Activated T-cell treated with anti-CD3 and anti-CD28 coated beads for 24 hours (primary cell): ENCODE data around the gene POLL.
A peak's percentile ranks its signal among the peaks of the same experiment; 100 is the strongest.
"Not testable (repeated sequence)": the region's sequence is repeated elsewhere in the genome, so short reads cannot be mapped to it uniquely, and the experiment has no call there.

Source experiments
- DNase-seq: peaks from one replicate; pipeline ENCODE4 v3.0.0-alpha.2; 2020; ENCODE audit warnings: low read depth

POLL gene

DNA sequence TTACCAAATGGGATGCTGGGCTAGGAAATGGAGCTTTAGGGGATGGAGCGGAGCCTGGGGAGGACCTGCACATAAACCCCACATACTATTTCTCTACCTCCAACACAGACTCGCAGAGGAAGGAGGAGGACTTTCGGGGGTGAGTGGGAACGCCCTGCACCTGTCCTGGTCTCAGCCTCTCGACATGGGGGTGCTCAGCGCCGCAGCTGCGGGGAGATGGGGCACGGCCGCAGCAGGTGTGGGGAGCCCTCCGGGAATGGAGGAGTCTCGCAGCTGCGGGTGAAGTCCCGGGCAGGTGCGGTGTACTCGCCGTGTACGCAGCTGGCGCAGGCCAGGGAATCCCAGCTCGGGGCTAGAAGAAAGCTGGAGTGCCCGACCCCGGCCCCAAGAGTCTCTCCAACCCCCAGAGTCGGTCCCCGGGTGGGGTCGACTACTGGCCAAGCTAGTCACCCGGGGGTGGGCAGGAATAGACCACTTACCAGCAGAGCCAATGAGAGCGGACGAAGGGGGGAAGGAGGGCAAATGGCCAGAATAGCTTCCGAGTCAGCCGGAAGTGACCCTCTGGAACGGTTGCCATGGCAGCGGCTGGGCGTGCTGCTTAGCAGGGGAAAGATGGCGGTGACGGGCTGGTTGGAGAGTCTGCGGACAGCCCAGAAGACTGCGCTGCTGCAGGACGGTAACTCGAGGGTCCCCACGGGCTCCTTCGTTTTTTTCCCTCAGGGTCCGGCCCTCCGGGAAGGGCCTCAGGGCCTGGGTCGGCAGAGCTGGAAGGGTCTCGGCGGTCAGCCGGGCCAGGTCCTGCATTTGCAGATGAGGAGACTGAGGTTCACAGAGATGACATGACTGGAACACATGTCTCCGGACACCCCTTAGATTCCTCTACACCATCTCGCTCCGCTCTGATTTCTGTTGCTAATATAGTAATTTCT lies at the start of gene POLL, which contains the start of gene DPCD:
POLL (minus strand) TSS at position 533 of the 929 bp plus-strand sequence. CDS start 897 bp downstream, outside the sequence.
DPCD (plus strand) TSS at position 597 of the 929 bp plus-strand sequence; CDS start at position 613, 16 bp downstream.
- peak; percentile 89 for DNase-seq

DNA sequence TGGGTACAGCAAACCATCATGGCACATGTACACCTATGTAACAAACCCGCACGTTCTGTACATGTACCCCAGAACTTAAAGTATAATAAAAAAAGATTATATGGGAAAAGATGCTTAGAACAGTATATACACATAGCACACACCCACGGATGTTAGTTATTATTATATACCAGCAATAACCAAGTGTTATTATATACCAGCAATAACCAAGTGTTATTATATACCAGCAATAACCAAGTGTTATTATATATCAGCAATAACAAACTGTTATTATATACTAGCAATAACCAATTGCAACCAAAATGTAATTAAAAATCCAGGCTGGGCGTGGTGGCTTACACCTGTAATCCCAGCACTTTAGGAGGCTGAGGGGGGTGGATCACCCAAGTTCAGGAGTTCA lies 45.5 kb upstream of the POLL start:
- DNase-seq, result not testable (repeated sequence)

DNA sequence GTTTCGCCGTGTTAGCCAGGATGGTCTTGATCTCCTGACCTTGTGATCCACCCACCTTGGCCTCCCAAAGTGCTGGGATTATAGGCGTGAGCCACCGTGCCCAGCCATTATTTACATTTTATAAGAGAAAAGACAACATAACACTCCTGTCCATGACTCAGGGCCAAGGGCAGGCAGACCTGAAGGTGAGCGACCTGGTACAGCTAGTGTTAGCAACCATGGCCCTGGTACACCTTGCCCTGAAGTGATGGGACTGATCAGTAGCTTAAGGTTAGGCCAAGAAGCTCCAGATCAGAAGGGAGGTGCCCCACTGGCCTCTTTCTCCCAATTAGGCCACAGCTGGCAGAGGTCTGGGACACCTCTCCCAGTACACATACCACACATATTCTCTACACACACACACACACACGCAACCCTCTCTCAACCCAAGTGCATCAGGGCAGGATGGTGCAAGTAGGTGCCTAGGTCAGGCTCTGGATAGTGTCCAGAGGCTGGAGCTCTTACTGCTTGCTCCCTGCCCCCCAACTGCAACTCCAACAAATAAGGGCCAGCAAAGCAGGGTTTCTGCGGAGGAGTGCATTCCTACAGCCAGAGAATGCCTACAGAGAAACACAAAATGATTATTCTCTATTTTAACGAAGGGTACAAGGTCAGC lies 43.9 kb upstream of the POLL start:
- no peak for DNase-seq

DNA sequence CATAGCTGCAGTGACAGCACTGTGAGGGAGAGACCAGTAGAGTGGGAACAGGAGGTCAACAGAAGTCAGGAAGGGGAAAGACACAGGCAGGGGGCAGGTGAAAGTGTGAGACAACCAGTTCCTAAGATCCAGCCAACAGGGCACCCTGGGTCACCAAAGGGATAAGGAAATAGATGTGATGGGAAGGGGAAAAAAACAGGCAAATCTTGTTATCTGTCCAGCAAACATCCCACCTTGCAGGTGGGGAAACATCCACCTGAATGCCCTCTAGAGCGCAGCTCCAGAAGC lies 42.5 kb upstream of the POLL start:
- DNase-seq, result no peak

DNA sequence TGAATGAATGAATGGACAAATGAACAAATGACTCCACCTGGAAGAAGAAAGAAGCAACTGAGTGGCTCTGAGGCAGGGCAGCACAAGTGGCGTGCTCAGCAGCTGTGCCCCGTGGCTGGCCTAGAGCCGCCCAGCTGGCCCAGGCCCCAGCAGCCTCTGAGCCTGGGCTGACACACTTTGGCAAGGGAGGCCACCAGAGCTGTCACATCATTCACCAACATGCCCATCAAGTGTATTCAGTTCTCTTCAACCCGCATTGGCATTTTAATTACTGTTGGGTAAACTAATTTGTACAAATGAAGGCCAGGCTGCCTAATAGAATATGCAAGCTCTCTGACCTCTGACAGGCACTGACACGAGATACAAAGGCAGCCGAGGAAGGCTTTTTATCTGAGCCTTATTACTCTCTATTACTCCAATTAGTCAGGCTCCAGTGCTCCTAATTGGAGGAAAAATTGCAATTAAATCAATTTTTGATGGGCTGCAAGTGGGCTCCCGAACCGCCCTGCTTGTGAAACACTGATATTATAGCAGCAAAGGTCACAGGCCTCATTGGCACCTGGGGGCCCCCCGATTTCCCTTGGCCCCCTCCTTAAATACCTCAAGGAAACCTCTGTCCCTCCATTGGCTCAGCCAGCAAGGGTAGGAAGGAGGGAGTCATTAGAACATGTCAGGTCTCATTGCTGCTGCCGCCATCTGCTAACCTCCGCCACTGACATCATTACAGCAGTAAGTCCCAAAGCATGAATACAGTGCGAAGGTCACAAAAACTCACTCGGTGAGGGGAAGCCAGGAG lies 42.0 kb upstream of the POLL start:
- DNase-seq, result no peak

DNA sequence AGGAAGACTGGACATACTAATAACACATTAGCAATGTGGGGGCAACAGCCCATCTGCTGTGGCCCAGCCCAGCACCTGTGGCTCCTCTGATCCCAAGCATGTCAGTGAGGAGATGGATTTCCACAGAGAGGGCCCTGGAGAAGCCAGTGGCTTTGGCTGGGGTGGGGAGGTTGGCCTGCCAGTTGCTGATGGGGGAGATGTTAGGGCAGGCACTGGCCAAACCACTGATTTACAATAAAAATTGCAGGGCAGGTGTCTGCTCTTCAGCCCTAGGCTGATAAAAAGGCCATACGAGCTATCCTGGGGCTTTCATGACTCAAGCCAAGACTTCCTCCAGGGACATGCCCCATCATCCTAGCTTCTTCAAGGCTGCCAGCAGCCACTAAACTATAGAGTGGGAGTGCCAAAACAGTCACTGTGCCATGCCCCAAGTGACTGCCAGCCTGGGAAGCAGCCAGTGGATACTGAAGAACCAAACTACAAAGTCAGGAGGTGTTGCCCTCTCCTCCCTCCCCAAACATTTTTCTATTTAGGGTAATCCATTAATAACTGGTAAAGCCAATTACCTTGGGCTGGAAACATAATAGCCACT lies 37.9 kb upstream of the POLL start:
- DNase-seq, result no peak

DNA sequence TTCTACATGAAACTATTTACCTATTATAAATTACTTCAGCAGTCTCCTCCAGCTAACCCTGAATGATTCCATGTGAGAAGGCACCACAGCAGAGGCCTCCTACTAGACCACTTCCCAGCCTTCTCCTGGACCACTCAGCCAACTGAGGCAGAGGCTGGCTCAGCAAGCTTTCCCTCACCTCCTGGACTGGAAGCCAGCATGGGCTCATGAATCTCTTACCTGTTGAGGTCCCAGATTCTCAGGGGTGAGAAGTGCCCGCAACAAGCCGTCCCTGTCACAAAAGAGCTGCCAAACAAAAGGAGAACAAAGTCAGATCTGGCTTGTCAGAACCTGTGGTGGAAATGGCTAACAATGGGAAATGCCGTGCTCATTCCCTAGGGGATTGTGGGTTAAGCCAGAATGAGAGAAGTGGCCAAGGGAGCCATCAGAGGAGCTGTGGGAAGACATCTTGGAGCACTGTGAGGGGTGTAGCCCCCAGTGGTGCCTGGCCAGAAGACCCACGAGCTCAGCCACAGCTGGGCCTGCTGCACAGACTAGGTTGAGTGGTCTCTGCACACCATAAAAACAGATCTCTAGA lies 36.6 kb upstream of the POLL start:
- no peak for DNase-seq

DNA sequence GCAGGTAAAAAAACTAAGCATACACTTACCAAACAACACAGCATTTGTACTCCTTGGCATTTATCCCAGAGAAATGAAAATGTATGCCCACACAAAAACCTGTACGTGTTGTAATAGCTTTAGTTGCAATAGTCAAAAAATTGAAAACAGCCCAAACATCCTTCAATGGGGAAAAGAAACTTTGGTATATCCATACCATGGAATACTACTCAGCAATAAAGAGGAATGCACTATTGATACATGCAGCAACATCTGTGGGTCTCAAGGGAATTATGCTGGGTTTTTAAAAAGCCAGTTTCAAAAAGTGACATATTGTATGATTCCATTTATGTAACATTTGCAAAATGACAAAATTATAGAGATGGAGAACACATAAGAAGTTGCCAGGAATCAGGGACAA lies 35.5 kb upstream of the POLL start:
- no peak for DNase-seq

DNA sequence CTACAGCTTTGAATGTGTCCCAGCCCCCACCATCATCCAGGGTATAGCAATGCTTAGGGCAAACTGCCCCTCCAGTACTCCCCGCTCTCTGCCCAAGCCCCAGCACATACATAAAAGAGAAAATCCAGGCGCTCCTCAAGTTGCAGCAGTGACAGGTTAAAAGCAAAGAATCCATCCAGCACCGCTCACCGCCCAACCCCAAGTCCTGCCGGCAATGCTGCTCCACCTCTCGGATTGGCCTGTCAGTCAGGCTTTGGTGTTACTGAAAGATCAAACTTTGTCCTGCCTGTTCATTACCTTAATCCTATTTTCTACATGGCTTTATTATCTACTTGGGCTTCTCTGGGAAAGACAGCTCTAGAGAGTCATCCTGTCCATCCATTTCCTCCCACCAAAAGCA lies 31.9 kb upstream of the POLL start:
- no peak for DNase-seq

DNA sequence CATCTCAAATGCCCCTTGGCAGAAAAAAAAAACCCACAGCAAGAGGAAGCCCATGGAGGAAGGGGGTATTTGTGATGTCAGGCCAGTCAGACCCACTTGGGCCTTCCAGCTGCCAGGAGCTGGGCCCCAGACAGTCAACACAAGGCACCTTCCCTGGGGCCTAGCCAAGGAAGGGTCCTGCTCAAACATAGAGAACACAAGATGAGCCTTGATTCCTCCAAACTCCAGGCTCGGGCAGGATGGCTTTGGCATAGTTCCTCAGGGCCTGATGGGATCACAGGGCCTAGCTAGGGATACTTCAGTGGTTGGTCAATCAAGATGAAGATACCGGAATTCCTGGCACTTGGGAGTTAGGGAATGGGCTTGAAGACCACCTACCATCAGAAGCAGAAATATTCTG lies 30.8 kb upstream of the POLL start:
- no peak for DNase-seq

DNA sequence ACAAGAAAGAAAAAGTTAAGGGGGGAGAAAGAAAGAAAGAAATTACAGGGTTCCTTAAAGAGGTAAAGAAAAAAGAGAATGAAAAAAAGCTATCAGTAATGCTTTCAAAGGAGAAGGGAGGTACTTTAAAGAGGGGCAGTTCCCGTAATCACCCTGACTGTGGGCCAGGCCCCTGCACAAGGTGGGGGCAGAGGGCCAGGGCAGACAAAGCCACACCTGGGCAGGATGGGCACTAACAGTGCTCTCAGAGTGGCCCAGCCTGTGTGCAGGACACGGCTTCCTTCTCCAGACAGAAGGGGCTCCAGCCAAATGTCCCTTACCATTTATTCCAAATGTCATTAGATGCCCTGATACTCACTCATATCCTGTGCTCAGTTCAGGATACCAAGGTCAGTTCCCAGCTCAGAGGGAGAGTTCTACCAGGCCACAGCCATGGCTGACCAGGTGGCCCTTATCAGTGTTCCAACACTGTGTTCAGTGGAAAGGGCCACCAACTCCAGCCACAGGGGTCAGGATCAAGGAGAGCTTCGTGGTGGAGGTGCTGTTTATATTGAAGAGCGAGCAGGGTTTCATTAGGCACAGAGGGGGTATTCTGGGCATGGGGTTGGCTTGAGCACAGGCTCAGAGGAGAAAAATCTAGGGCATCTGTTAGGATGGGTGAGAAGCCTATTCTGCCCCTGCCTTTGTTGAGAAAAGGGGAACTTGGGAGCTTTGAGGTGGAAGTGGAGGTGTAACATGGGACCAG lies 29.9 kb upstream of the POLL start:
- DNase-seq, result no peak

DNA sequence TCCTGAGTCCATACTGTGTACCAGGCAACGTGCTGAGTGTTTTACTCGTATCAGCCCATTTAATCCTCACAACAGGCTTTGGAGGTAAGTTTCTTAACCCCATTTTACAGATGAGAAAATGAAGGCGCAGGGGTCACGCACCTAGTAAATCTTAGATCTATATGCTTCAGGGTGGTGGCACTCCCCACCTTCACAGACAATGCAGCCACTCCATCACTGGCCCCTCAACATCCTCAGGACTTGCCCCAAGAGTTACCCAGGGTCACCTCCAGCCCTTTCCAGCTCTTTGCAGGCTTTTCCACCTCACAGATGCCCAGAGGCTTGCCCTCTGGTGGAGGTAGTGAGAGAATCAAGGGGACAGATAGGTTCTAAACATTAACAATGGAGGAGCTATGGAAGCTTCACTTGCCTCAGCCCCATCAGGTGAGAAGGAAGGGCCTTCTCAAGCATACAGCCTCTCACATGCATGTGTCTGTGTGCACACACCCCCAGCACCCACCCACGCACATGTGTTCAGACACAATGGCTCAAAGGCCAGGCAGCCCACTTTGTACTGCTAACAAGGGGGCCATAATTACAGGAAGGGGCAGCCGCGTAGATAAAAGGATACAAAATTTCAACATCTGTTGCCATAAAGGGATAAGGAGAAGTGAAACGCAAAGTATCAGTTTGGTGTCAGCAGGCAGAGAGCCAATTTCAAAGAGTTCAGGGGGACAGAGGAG lies 29.2 kb upstream of the POLL start:
- no peak for DNase-seq

DNA sequence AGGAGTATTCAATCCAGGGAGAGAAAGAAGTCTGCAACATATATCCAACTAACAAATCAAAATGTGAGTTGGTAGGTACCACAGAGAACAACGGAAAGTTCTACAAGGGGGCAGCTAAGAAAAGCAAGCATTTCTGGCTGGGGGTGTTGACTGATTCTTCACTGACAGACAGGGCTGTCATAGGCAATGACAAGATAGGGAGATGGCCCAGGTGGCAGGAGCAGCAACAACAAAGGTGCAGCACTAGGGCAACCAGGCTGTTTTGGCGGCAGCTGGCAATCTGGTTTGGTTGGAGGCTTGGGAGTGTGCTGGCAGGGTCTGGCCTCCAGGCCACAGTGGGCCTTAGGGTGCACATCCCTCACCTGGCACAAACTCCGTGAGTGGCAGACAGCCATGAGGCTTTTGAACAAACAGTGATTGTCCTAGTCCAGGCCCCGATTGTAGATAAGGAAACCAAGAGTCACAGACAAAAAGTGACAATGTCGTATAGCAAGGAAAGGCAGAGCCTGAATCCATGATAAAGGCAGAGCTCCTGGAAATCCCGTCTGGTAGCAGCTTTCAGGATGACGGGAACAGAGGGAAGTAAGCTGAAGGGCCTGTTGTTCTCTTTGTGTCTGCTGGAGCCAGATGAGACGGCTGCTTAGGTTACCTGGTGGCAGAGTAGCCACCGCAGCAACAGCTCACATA lies 28.5 kb upstream of the POLL start:
- no peak for DNase-seq

DNA sequence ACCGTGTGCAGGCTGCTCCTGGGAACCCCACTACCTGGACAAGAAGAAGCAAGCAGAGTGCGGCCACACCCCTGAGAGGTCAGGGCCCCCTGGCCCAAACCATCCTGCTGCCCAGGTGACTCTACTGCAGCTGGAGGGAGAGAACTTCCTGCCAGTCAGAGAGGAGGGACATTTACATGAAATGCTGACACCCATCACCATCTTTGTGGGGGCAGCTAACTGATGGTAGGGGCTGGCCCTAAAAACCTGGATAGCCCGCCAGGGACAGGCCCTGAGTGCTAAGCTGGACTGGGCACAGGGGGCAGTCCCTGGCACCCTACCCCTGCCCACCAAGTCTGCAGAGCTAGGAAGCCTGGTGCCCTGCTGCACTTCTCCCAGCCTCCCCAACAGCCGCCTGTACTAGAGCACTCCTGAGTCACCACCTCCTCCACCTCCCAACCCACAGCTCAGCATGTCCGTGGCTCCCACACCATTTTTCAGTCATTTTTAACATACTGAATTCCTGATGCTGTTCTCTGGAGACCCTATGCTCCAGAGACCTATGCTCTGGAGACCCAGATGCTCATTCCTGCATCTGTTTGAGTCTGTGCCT lies 27.6 kb upstream of the POLL start:
- no peak for DNase-seq

DNA sequence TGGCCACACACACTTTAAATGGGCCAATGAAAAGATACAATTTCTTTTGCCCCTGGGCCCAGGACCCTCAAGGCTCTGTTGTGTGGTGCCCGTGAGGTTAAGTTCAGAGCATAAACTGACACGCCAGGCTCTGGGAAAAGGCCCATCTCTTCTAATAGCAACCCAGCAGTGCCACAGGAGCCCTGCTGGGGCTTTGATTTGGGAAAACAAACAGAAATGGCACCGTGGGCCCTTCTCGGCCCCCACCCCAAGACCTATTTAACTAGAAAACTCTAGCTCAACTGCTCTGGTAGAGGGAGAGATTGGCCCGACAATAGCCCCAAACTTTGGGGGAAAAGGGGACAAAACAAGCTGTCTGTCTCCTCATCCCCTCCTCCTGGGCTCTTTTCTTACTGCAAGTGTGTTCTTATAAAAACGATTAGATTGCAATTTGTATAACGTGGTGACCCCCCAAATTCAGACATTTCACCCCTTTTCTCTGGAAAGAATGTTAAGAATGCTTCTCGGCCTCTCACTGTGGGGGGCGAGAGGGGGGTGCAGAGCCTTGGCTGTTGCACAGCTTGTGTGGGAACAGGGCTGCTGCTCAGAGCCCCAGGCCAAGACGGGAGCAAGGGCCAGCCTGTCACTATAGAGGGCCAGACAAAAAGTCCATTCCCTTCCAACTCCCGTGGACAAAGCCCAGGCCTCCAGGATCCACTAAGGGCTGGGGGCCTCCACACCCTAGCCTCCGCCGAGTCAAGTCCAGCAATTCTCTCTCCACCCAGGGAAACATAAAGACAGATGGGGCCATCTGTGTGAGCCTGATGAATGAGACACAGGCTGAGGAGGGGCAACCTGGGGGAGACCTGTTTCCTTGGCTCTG lies 26.8 kb upstream of the POLL start:
- DNase-seq, result no peak

DNA sequence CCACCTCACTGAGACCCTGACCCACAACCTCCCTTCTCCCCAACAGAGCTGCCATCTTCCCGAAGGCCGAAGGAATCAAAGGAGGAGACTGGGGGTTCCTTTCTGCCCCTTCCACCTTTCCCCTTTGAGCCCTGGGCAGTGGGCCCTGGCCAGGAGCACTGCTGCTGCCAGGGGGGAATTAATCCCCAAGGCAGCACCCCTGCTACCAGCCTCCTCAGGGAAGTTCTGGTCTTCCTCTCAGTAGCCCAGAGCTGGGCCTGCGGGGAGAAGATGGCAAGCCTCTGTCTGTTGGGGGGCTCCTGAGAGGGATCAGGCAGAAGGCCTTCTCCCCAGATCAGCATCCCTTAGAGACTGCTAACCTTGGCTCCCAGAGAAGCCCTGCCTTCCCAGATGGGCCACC lies 25.6 kb upstream of the POLL start:
- DNase-seq, result no peak

DNA sequence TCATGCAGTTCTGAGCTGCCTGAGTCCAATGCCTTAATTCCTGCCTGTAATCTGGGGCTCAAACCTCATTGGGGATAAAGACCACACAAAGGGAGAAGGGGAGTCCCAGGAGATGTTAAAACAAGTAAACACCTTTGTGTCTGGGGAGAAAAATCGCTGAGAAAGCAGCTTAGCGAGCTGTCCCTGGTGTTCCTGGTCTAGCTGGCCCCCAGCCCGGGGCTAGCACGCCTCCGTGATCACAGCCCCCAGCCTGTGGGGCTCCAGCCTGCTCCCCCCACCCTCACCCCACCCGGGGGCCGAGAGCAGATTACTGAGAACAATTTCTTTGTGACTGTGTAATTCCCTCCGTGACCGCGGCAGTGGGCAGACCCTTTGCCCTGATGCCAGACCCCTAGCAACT lies 24.8 kb upstream of the POLL start:
- DNase-seq, result no peak

DNA sequence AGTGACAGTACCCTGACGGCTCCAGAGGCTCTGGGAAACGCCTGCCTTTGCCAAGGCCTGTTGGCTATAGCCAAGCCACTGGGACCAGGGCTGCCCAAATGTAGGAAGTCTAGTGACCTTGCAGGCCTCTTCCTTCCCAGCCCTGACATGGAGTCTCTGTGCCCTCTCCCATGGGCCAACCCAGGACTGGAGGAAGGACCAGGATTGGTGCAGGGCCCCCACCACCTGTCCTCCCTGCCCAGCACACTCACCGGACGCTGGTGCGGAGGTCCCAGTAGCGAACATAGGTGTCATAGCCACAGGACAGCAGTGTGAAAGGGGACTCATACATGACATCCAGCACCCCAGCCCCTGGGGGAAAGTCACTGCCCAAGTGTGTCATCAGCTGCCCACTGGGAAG lies 24.0 kb upstream of the POLL start:
- no peak for DNase-seq
